Measurements from ENCODE around the gene HTR6.
"Not testable (repeated sequence)": the region's sequence is repeated elsewhere in the genome, so short reads cannot be mapped to it uniquely, and the experiment has no call there.

The HTR6 gene

GRCh38 chr1:19664453-19665185 is at the start of gene HTR6:
Gene HTR6 (plus strand): TSS chr1:19664875. CDS start chr1:19665754, 879 bp downstream.
- no peak for DNase-seq (ENCODE audit: low read depth, low spot score)

DNA sequence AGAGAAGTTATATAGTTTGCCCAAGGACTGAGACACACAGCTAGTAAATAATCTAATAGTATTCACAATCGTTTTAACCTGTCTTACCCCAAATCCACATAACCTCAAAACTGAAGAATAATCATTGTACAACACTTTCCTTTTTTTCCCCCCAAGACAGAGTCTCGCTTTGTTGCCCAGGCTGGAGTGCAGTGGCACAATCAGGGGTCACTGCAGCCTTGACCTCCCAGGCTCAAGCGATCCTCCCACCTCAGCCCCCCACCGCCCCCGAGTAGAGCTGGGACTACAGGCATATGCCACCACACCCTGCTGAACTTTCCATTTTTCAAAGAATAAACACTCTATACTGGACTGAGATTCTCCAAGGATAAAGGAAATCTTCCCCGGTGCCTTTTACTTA is 49.2 kb upstream of the HTR6 start:
- no peak for DNase-seq (ENCODE audit: low read depth, low spot score)

DNA sequence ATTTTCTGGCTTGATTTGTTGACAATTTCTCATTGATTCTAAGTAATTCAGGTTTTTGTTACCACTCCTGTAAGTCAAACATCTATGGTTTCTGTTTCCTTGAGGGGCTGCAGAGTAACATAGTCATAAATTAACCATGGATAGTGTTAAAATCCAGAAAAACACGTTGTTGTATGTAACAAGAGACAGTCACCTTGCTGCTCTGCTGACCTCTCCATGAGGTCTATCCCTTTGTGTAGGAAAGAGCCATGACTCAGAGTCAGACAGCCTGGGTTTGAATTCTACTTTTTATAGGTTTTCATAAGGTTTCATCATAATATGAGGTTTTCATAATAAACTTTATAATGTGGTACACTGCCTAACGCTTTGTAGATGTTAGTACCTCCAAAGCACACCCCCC is 48.2 kb upstream of the HTR6 start:
- no peak for DNase-seq (ENCODE audit: low read depth, low spot score)

GRCh38 chr1:19617376-19617775 is 47.3 kb upstream of the HTR6 start:
- DNase-seq (ENCODE audit: low read depth, low spot score) = no peak

DNA sequence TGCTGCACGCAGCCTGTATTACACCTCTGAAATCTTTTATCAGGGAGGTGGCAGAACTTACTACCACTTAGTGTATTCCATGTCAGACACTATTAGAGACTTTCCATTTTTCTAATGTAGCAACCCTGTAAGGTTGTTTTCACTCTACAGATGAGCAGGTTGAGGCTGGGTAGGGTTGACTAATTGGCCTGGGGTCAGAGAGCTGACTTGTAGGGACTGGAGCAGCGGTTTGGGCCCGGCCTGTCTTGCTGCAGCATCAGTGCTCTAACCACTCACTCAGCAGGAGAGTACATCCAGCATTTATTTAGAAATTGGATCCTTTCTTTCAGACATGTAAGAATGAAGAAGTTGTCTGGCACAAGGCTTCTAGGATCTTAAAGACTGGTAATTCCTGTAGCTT is 46.2 kb upstream of the HTR6 start:
- no peak for DNase-seq (ENCODE audit: low read depth, low spot score)

- DNase-seq (ENCODE audit: low read depth, low spot score) = no peak
Observed at GRCh38 chr1:19619697-19620384, 44.8 kb upstream of the HTR6 start.

GRCh38 chr1:19620786-19621185 is 43.9 kb upstream of the HTR6 start:
- DNase-seq (ENCODE audit: low read depth, low spot score) = no peak

GRCh38 chr1:19621274-19621950 is 43.3 kb upstream of the HTR6 start:
- no peak for DNase-seq (ENCODE audit: low read depth, low spot score)

DNA sequence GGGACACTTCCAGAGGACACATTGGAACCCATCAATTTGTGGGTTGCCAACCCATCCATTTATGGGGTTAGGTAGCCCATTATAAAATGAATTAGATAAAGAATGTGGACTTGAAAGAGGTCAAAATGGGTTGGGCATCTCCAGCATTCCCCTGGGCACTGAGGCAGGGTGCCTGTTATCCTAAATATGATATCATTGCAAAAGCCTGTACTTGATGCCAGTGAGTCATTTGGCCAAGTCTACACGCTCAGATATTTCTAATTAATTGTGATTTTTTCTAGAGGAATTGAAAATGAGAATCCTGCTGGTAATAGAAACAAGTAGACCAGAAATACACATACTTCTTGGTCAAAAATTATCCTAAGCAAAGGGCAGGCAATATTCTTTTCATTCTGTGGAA is 42.5 kb upstream of the HTR6 start:
- DNase-seq (ENCODE audit: low read depth, low spot score) = no peak

- no peak for DNase-seq (ENCODE audit: low read depth, low spot score)
Observed at GRCh38 chr1:19623523-19623922, 41.2 kb upstream of the HTR6 start.

- no peak for DNase-seq (ENCODE audit: low read depth, low spot score)
Observed at GRCh38 chr1:19625291-19625937, 39.3 kb upstream of the HTR6 start.

- DNase-seq (ENCODE audit: low read depth, low spot score) = no peak
Observed at GRCh38 chr1:19628879-19629278, 35.8 kb upstream of the HTR6 start.

DNA sequence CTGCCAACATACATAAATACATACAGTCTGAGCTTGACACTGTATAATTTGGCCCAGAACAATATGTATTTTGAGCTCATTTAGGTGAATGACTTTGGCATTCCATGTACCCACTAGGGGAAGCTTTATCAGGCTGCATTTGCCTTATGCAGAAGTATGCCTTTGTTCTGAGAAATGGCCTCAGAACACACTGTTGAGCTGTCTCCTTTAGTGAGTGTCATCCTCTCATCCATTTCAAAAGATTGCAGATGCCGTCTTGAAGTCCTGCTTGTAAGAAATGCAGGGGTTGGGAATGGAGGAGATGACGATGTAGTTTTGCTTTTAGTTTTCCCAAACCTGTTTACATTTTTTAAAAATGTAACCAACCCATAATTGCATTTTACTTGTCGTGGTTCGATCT is 35.3 kb upstream of the HTR6 start:
- DNase-seq (ENCODE audit: low read depth, low spot score) = no peak

DNA sequence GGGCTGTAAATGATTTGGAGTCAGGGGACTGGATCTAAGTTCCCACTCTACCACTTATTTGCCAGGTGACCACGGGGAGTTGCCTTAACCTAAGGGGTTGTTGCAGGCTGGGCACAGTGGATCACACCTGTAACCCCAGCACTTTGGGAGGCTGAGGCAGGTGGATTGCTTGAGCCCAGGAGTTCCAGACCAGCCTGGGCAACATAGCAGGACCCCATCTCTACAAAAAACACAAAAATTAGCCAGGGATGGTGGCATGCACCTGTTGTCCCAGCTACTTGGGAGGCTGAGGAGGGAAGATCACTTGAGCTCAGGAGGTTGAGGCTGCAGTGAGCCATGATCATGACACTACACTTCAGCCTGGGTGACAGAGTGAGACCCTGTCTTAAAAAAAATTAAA is 34.5 kb upstream of the HTR6 start:
- DNase-seq (ENCODE audit: low read depth, low spot score) = not testable (repeated sequence)

DNA sequence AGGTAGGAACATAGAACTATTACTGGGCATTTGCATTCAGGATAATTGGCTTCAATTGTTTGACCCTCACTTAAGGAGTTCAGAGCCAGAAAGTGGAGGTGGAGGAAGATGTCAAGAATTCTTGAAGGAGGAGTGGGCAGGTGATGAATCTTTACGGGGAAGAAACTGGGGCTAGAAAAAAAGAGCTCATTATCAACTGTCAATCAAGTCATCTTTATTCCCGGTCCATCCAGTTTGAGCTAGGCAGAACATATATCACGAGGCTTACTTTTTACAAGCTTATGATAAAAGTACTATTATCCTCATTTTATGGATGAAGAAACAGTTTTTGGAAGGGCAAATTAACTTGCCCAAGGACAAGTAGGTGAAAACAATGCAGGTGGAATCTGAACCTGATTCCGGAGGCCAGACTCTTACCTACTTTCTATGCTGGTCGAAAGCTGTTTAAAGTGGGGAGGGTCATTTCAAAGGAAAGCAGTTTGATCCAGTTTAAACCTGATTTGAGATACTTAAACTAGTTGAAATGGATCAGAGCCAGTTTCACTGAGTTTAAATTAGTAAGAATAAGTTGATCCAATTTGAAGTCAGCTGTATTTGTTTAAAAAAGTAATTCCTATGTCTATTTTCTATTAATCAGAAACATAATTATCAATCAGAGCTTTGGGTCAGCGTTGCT is 33.8 kb upstream of the HTR6 start:
- no peak for DNase-seq (ENCODE audit: low read depth, low spot score)

DNA sequence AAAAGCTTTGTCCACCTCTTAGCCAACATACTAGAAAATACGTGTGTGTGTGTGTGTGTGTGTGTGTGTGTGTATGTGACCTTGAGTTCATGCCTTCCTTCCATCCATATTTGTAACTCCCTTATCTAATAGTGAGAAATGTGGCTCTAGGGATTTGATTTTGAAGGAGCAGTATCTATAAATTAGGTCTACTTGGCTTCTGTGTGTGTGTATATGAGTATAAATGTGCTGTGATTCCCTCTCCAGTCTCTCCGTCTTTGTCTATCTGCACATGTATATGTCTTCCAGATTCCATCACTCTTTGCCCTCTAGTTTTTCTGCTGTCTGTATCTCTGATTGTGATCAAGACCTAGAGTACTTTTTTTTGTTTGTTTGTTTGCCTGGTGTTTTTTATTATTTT is 32.5 kb upstream of the HTR6 start:
- DNase-seq (ENCODE audit: low read depth, low spot score) = no peak

- DNase-seq (ENCODE audit: low read depth, low spot score) = no peak
Observed at GRCh38 chr1:19633106-19633505, 31.6 kb upstream of the HTR6 start.

GRCh38 chr1:19635064-19635463 is 29.6 kb upstream of the HTR6 start:
- not testable (repeated sequence) for DNase-seq (ENCODE audit: low read depth, low spot score)

DNA sequence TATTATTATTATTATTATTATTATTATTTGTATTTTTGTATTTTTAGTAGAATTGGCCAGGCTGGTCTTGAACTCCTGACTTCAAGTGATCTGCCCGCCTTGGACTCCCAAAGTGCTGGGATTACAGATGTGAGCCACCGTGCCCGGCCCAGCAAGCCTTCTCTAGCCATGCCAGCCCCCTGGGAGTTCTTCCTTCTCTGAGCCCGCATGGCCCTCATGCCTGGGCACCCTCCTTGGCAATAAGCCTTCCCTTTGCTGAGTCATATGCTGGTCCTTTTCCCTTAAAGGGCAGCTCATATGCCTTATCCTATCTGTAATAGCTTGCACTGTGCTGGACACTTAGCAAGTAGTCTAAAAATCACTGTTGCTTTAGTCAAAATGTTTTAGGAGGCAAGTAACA is 29.0 kb upstream of the HTR6 start:
- DNase-seq (ENCODE audit: low read depth, low spot score) = no peak

DNA sequence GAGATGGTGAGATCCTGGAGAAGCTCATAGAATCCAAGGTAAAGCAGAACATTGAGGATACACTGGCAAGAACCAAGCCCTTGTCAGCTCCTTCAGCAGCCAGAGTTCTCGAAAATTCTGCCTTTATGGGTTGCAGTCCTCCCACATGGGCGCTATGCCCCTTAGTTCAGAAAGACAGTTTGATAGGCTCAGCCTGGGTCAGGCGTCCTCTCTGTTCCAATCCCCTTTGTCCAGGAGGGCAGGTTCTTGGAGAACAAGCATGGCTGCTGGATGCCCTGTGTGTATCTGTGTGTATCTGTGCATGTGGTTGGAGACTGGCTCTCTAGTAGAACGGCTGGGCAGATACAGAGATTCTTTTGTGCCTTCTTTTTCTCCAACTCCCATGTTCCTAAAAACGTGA is 28.6 kb upstream of the HTR6 start:
- DNase-seq (ENCODE audit: low read depth, low spot score) = no peak

GRCh38 chr1:19636749-19637148 is 27.9 kb upstream of the HTR6 start:
- not testable (repeated sequence) for DNase-seq (ENCODE audit: low read depth, low spot score)

GRCh38 chr1:19637606-19638005 is 27.1 kb upstream of the HTR6 start:
- DNase-seq (ENCODE audit: low read depth, low spot score) = no peak

Data from activated CD4-positive, CD25-positive, alpha-beta regulatory T cell treated with anti-CD3 and anti-CD28 coated beads, Interleukin-2, amount 50 U/mL, for 16 hours (primary cell).